Inferior parietal cortex (tissue), 1 donor: ENCODE measurements around the gene KAZN.

Source experiments
- DNase-seq: peaks from one replicate; pipeline ENCODE4 v3.0.0-alpha.2; 2016; ENCODE audit errors: extremely low spot score

KAZN gene

DNA sequence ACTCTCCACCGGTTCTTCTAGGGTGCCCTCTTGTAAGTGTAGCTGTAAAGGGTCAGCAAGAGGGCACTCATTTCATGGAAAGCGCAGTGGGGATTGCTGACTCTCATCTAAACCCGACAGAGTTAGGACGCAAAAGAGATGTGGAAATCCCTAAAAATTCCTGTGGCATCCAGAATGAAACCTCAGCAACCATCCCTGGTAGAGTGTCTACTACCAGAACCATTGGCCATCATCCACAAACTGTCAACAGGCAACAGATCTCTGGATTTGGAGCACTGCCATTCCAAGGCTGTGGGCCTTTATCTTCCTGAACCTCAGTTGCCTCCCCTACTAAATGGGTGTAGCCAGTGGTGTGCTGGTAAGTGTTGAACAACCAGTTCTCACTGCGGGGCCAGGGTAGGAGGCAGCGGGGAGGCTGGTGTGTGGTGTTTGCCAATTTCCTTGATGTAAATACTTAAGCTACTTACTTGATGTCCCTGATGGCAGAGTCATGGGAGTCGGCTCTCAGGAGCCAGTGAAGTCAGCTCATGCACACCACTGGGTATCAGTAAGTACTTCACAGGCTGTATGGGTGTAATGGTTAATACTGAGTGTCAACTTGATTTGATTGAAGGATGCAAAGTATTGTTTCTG is 195.8 kb downstream of the KAZN start:
- DNase-seq: no peak

DNA sequence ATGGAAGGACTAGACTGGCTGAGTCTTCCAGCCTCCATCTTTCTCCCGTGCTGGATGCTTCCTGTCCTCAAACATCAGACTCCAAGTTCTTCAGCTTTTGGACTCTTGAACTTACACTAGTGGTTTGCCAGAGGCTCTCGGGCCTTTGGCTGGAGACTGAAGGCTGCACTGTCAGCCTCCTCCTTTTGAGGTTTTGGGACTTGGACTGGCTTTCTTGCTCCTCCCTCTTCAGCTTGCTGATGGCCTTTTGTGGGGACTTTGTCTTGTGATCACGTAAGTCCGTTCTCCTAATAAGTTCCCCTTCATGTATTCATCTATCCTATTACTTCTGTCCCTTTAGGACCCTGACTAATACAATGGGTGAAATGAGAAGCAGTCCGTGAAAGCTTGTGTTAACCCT is 196.4 kb downstream of the KAZN start:
- no peak for DNase-seq

GRCh38 chr1:14795589-14795988 is 197.1 kb downstream of the KAZN start:
- DNase-seq: no peak

GRCh38 chr1:14800014-14800413 is 201.5 kb downstream of the KAZN start:
- no peak for DNase-seq

DNA sequence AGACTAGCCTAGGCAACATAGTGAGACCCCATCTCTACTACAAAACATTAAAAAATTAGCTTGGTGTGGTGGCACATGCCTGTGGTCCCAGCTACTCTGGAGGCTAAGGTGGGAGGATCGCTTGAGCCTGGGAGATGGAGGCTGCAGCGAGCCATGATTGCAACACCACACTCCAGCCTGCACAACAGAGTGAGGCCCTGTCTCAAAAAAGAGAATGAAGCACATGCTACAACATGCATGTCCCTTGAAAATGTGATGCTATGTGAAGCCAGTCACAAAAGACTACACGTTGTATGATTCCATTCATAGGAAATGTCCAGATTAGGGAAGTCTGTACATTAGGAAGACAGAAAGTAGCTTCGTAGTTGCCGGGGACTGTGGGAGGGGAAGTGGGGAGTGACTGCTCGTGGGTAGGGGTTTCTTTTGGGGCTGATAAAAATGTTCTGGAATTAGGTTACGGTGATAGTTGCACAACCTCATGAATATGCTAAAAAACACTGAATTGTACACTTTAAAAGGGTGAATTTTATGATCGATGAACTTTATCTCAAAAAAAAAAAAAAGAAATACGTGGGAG is 202.1 kb downstream of the KAZN start:
- no peak for DNase-seq

DNA sequence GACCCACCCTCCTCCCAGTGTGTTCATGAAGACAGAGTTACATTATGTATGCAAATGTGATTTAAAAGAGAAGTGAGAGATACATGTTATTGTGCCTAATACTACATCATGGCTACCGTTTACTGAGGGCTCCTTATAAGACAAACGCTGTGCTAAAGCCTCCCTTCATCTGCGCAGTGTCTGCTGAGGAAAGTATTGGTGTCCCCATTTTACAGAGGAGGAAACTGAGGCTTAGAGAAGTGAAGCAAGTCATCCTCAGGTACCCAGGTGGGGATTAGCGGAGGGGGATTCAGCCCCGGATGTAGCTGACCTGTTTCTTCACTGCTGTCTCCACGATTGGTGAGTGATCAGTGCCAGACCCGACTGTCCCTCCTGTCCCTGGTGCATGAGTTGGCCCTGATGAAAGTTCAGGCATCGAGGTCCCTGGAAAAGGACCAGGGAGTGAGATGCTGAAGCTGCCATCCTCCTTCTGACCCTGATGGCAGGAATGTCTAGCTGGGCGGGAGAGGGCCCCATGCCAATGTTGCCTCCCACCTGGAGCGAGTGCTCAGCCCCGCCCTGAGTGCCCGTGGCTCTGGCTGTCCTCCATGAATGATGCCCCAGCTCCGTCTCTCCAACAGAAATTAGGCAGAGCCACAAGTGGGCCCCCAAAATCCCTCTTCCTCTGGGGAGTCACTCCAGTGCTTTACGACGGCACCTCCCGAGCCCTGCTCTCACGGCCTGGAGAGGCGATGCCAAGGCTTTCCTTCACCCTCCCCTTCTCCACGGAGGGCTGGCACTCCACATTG is 204.7 kb downstream of the KAZN start:
- DNase-seq: no peak

DNA sequence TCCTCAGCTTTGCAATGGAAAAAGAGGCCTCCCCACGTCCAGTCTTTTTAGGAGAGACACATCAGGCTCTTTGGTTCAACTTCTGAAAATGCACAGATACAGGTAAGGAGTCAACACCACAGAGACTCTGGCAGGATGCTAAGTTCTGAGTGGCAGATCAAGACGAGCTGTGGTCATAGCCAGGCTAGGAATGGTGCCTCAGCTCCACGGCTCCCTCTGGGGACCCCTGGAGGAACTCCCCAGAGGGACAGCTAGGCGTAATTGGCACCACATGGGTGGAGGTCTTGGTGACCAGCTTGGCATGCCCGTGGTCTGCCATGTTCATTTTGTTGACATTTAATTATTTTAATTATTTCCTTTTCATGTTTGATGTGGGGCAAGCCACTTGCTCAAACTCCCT is 206.1 kb downstream of the KAZN start:
- no peak for DNase-seq

- DNase-seq: no peak
Observed at GRCh38 chr1:14806772-14807171, 208.3 kb downstream of the KAZN start.

GRCh38 chr1:14808768-14809167 is 210.3 kb downstream of the KAZN start:
- no peak for DNase-seq

DNA sequence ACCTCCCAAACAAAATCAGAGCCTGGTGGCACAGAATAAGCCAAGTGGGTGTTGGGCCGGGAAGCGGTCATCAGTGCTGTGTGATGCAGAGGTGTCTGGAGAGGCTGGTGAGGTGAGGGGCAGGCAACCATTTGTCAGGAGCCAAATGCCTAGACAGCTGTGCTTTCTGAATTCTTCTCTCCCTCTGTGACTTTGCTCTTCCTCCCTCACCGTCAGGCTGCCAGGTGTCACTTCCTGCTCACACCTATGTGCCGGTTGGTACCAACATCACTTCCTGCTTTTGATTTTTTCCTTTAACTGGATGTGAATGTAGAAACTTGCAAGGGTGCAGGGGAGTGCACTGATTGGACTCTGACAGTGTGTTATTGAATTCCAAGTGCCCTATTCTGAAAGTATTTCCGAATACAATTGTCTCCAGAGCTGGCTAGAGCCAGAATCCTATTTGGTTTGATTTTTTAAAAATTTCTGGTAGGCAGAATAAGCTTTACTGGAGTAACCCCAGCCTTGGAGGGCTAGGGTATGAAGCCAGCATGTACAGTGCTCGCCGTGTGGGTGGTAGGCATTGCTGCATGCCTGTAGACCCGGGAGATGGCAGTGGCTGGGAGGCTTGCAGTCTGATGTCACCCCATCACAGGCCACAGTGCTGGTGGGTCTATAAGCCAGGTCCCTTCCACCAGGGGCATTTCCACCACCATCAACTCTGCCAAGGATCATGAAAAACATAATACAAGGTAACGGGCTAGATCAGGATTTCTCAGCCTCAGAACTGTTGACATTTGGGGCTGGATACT is 210.9 kb downstream of the KAZN start:
- DNase-seq: no peak

DNA sequence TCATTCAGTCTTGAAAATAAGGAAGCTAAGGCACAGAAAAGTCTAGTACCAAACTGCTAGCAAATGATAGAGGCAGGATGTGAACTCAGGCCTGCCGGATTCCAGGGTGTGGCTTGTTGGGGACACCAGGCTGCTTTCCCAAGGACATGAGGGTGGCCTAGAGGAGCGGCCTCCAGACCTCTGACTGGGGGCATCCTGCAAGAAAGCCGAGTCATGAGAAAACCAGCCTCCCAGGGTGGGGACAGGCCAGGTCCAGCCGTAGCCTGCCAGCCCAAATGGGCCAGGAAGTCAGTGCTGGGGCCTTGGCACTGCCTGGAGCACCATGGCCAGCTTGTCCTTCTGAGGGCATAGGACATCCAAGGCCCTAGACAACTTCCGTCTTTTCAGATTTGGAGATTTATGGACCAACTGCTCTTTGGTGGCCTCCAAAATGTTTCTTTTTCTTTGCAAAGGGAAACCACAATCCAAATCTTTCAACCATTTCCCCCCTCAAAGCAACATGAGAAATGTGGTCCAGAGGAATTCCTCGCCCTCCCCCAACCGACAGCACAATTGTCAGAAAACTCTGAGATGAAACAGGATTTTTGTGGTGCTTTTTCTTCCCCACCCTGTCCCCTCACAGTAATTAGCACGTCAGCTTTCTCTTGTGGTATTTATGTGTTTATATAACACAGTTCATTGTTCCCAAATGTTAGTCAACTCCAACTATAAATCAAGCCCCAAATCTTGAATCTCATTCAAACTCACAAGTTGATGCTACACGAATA is 212.3 kb downstream of the KAZN start:
- no peak for DNase-seq

DNA sequence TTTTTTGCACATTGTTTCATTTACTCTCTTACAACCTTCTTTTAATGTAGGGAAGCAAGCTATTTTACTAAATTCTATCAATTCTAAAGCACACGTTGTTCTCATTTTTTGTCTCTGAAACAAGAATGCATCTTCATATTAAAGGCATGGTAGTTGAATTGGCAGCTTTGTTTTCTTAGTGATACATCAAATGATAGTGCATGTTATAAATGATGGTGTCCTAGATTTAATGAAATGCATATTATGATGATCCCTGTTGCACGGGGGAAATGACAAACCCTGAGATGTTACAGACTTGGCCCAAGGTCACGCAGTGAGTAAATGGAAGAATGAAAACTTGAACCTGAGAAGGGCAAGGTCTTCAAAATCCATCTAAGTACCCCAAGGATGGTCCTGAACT is 213.1 kb downstream of the KAZN start:
- DNase-seq: no peak

GRCh38 chr1:14812189-14812588 is 213.7 kb downstream of the KAZN start:
- no peak for DNase-seq

GRCh38 chr1:14815175-14815877 is 216.8 kb downstream of the KAZN start:
- DNase-seq: no peak

DNA sequence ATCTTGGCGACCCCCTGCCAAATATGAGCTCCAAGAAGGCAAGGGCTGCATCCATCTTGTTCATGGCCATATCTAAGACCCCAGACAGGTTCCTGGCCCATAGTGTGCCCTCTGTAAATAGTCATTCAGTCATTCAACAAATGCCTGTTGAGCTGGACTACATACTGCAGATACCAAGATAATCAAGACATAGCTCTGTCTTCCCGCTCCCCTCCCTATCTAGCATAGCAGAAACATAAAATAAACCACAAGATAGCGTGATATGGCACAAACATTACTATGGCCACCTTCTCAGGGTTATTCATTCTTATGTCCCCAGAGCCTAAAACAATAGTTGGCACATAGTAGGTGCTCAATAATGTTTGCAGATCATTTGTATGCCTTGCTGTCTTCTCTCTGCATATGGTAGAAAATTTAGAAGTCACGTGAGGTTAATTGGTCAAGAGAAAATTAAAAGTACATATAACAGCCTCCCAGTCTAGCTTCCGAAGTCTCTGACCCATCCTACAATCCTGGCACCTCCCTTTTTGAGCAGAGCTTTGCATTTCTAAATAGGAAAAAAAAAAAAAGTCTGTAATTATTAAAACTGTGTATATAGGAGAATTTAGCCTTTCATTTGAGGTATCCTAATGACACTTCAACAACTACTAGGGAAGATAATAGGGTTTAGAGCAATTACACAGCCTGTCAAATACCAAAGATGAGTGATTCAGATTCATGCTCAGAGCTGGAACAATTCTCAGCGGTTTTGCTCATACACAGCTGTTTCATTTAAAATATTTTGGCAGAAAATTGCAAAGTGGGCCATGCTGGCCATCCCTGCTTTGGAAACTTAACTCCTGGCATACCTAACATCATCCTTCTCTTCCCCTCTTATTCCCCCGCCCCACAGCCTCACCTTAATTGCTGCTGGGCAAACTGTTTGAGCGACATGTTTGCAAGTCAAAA is 219.0 kb downstream of the KAZN start:
- no peak for DNase-seq

DNA sequence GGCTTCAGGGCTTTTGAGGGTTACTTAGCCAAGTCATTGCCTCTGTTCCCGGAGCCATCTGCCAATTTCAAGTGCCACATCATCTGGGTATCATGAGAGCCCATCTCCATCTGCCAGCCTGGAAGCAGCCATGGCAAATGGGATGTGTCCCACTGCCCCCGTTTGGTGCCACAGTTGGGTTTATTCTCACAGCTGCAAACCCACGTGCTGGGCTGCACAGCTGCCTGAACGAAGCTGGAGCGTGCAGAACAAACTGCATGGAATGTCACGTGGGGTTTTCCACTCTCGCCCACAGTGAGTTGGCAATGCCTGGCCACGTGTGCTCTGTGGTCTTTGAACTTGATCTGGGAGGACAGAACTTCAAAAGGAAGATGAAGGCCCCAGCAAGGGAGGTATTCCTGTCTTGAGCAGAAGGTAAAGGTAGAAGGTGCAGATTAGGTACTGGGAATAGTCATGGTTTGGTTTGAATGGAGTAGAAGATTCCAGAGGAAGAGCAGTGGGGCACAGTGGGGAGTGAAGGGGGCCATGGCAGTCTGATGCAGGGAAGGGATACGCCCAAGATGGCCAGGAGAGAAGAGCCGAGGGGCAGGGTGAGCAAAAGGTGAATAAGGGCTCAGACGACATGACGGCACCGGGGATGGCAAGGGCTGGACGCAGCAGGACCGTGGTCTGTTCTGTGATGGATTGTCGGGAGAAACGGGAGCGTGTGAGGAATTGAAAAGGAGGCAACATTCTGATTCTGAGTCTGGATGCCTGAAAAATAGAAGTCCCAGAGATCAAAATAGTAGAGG is 222.0 kb downstream of the KAZN start:
- no peak for DNase-seq

- no peak for DNase-seq
Observed at GRCh38 chr1:14822493-14822892, 224.0 kb downstream of the KAZN start.

DNA sequence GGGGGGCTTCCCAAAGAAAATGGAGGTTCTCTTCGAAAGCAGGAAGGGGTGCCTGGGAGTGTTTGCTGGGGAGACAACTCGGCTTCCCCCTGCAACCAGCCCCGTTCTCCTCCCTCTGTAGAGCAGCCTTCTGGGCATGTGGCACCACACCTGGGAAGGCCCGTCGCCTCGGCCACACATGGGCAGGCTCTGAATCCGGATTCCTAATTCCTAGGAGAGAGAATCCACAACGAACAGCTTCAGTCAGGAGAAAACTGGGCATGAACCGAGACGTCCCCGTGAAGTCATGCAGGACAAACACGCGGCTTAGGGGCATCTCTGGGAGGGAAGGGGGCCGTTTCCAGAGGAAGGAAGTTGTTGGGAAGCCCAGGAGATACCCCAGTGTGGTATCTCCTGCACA is 224.5 kb downstream of the KAZN start:
- no peak for DNase-seq

DNA sequence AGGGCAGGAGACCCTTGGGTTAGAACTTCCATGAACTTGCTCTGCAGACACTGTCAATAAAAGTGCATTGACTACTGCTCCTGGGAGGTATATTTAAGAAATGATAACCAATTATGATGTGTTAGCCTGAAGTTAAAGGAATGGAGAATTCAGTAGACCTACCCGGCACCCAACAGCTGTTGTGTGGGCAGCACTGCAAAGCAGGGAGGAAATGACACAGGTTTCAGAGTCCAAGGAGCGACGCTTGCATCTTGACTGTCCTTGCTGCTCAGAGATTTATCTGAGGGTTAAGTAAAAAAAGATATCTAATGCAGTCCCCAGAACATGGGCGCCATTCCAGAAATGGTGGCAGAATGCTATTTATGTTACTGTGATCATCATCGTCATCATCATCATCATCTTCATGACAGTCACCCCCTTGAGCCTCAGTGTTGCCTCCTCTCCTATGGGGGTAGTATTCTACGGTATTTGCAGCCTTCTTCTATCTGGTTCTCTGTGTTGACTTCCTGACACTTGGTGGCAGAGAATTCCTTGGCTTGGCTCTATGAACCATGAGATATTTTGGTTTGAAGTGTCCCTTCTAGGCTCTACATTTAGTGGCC is 225.9 kb downstream of the KAZN start:
- peak; percentile 55 for DNase-seq
